RWPE2 (cell line): Measurements from ENCODE around the gene KIAA1755.

ENCODE experiments used
- ATAC-seq: fragments of 200-7000 bp; cut with Tn5 transposase; 3 replicates; pipeline ENCODE4 v1.9.1; 2021; ENCODE audit warnings: low read depth
- DNase-seq: peaks from one replicate; pipeline ENCODE4 v3.0.0-alpha.2; 2020; ENCODE audit warnings: low spot score
- H3K27ac ChIP-seq: fragments of 450-650 bp; 2 replicates; pipeline ENCODE4 v1.5.1; 2017; ENCODE audit warnings: mild to moderate bottlenecking; ENCODE audit not compliant: poor library complexity, severe bottlenecking
- H3K27me3 ChIP-seq: fragments of 250-450 bp; sonication (Bioruptor Pico); 2 replicates; pipeline ENCODE4 v1.5.1; 2021; ENCODE audit warnings: mild to moderate bottlenecking, moderate library complexity; ENCODE audit not compliant: insufficient read depth, poor library complexity, severe bottlenecking
- H3K36me3 ChIP-seq: fragments of 250-450 bp; sonication (Bioruptor Pico); 2 replicates; pipeline ENCODE4 v1.5.1; 2020; ENCODE audit warnings: low read depth, mild to moderate bottlenecking, moderate library complexity
- H3K4me1 ChIP-seq: fragments of 250-450 bp; sonication (Bioruptor Pico); 2 replicates; pipeline ENCODE4 v1.5.1; 2021; ENCODE audit warnings: mild to moderate bottlenecking, moderate library complexity; ENCODE audit not compliant: insufficient read depth, poor library complexity, severe bottlenecking
- H3K4me3 ChIP-seq: fragments of 250-450 bp; sonication (Bioruptor Pico); 2 replicates; pipeline ENCODE4 v1.5.1; 2021; ENCODE audit warnings: mild to moderate bottlenecking, moderate library complexity; ENCODE audit not compliant: severe bottlenecking
- H3K9me3 ChIP-seq: fragments of 250-450 bp; sonication (Bioruptor Pico); 2 replicates; pipeline ENCODE4 v1.5.1; 2021; ENCODE audit warnings: mild to moderate bottlenecking, moderate library complexity; ENCODE audit not compliant: severe bottlenecking
- CTCF ChIP-seq: fragments of 450-650 bp; IDR thresholded peaks from one replicate; pipeline ENCODE4 v1.5.1; 2017; ENCODE audit warnings: mild to moderate bottlenecking, moderate library complexity; ENCODE audit not compliant: poor library complexity, severe bottlenecking

KIAA1755 gene

DNA sequence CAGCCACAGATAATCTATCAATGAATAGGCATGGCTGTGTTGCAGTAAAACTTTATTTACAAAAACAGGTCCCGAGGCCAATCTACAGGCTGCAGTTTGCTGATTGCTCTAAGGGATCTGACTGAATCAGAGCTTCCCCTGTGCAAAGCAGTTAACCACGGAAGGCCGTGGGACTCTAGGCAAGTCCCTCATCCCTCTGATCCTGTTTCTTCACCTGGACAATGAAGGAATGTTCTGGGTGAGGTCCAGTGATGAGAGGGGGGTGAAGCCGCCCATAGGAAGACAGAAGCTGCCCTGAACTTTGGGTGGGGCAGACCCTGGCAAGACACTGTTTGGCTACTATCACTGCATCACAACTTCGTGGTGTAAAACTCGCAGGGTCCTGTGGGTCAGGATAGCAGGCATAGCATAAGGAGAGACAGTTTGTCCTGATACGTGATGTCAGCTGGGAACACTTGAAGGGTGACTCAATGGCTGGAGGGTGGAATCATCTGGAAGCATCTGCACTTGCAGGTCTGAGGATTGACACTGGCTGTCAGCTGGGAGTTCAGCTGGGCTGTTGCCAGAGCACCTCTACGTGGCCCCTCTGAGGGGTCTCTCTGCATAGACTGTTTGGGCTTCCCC is 62.2 kb downstream of the KIAA1755 start:
- Histone ChIP-seq H3K27me3 (no peaks in the 10 kb centered on the region), H3K27ac (peak overlapping the region; percentile 74), H3K36me3 (no peaks in the 10 kb centered on the region), H3K9me3 (no peaks in the 10 kb centered on the region), H3K4me1 (peaks cover 39% of the 10 kb centered on the region), H3K4me3 (no peak overlapping the region)
- DNase-seq (peak; percentile 80), ATAC-seq (peak; percentile 52)
- no peak for TF ChIP-seq CTCF

DNA sequence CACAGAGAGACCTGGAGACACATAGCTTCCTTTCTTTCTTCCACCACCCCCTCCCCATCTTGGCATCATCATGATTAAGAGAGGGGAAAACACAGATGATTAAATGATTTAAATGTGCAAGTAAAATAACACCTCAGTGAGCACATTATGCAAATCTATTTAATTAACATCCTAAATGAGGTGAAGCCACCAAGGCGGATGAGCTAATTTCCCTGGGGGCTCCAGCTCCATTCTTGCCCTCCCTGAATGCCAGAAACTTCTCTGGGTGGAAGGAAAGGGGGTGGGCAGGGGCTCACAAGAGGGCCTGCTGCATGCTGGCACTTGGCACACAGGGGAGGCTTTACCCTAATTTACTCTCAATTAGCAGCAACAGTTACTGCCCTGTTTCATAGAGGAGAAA is 62.9 kb downstream of the KIAA1755 start:
- no peak for TF ChIP-seq CTCF
- DNase-seq (peak; percentile 38), ATAC-seq (no peak)
- no peaks in the 10 kb centered on the region for H3K27me3 ChIP-seq
- no peak overlapping the region for H3K4me3 ChIP-seq
- H3K36me3 ChIP-seq: no peaks in the 10 kb centered on the region
- peaks cover 39% of the 10 kb centered on the region for H3K4me1 ChIP-seq
- no peaks in the 10 kb centered on the region for H3K9me3 ChIP-seq
- H3K27ac ChIP-seq: peak overlapping the region; percentile 74

DNA sequence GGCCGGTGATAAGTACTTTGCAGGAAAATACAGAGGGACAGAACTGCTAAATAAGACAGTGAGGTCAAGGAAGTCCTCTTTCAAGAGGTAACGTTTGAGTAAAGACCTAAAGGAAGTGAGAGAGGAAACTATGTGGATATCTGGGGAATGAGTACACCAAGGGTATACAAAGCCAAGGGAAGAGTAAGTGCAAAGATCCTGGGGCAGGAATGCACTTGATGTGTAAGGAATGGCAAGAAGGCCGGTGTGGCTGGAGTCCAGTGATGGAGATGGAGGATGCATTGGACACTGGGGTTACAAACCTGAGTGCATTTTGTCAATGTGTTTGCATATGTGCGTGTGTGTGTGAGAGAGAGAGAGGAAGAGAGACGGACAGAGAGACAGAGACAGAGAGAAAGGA is 63.3 kb downstream of the KIAA1755 start:
- peaks cover 39% of the 10 kb centered on the region for H3K4me1 ChIP-seq
- H3K36me3 ChIP-seq: no peaks in the 10 kb centered on the region
- no peak overlapping the region for H3K4me3 ChIP-seq
- TF ChIP-seq CTCF: no peak
- no peaks in the 10 kb centered on the region for H3K27me3 ChIP-seq
- no peaks in the 10 kb centered on the region for H3K9me3 ChIP-seq
- peak; percentile 54 for DNase-seq
- peak overlapping the region; percentile 74 for H3K27ac ChIP-seq
- ATAC-seq: no peak

- H3K27me3 ChIP-seq: no peaks in the 10 kb centered on the region
- DNase-seq (peak; percentile 80), ATAC-seq (peak; percentile 10; the same call in 1 of the 3 replicates)
- H3K4me1 ChIP-seq: peaks cover 33% of the 10 kb centered on the region
- no peaks in the 10 kb centered on the region for H3K36me3 ChIP-seq
- H3K9me3 ChIP-seq: no peaks in the 10 kb centered on the region
- H3K4me3 ChIP-seq: no peak overlapping the region
- no peak for TF ChIP-seq CTCF
- H3K27ac ChIP-seq: peak overlapping the region; percentile 74
Measured at GRCh38 chr20:38196592-38196991, 63.9 kb downstream of the KIAA1755 start.

GRCh38 chr20:38196076-38196475 is 64.5 kb downstream of the KIAA1755 start:
- DNase-seq (no peak), ATAC-seq (no peak)
- no peak for TF ChIP-seq CTCF

More at GRCh38 chr20:38196076-38196475, 64.5 kb downstream of the KIAA1755 start:
- Histone ChIP-seq H3K9me3 (no peaks in the 10 kb centered on the region), H3K27me3 (no peaks in the 10 kb centered on the region), H3K4me1 (peaks cover 28% of the 10 kb centered on the region), H3K36me3 (no peaks in the 10 kb centered on the region), H3K27ac (peak overlapping the region; percentile 74), H3K4me3 (no peak overlapping the region)
